Putamen (tissue), 1 donor: ENCODE results near the gene FRAS1.
"Not testable (repeated sequence)": the region's sequence is repeated elsewhere in the genome, so short reads cannot be mapped to it uniquely, and the experiment has no call there.

Experiments
- DNase-seq: peaks from one replicate; pipeline ENCODE4 v3.0.0-alpha.2; 2016; ENCODE audit warnings: low spot score

The FRAS1 gene

GRCh38 chr4:78057600-78058550, 752 bp downstream of the FRAS1 start:
- DNase-seq: peak; percentile 21

DNA sequence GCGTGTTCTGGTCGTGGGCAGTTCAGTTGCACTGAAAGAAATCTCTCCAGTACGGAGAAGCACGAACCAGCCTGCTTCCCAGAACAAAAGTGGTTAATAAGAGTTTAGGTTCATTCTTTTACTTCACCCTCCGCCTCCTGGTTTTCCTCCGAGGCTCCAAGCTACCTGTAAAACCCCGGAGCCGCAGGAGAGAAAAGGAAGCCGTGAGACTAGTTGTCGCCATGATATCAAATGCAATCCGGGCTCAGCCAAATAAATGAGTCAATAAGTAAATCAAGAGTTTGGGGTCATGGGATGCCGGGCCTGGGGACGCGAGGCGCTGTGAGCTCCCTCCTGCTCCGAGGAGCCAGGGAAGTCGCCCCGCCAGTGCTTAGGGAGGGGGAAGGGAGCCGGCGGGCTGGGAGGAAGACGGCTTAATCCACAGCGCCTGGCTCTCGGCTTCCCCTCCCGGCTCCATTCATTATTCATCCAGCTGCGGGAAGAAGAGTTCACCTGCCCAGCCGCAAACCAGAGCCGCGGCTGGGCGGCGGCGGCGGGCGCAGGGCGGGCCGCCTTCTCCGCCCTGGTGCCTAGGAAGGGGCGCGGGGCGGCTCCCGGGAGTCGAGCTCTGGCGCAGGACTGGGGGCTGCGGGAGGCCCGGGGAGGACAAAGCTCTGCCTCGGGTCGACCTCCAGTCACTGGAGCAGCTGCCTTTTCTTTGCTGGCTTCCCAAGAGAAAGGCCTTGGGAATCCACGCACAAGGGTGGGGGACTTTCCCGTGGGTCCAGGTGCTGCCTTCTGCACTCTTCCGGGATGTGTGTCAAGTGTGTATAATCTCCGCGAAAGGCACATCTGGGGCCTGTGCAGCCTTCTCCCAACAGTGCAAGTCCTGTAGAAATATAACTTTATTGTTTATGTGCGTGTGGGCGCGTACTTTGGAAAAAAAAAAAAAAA, 1.7 kb downstream of the FRAS1 start:
- DNase-seq: peak; percentile 26

DNA sequence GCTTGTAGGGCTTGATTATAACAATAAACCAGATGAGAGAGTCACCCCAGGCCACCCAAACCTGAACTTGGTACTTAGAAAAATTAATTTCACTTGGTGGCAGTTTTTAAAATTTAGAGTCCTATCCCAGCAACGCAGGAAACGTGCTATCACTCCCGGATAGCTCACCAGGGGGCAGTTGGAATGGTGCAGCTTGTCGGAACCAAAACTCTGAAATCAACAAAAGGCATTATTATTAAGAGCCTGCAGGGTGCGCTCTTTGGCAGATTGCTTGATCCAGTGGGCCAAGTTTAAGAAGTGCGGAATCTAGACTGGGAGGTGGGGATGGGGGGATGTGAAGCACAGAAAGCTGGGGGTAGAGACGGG, 2.4 kb downstream of the FRAS1 start:
- peak; percentile 70 for DNase-seq

- DNase-seq: no peak
Observed at GRCh38 chr4:78059938-78060337, 2.8 kb downstream of the FRAS1 start.

DNA sequence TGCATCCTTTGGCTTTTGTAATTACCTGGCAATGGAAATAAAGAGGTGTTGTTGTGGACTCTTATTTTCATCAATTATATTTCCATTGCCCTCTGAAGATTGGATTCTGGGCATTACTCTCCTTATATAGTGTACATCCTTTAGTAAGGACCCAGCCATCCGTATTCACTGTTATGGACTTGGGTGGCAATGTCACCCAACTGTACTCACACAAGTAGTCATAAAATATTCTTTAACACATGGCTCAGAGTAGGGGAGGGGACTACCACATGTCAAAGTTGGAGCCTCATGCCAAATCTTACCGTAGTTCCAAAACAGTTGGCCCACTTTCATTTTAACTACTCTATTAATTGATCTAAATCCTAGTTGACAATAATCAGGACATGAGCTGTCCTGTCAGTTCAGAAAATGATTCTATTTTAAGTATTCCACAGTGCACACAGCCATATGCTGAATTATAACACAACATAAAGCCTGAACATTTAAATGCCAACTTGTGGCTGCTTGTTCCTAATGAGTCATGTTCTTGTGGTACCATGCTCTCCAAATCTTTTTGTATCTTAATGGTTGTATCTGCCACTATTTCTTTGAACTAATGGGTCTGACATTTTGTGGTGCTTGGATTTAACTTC, 4.9 kb downstream of the FRAS1 start:
- no peak for DNase-seq

DNA sequence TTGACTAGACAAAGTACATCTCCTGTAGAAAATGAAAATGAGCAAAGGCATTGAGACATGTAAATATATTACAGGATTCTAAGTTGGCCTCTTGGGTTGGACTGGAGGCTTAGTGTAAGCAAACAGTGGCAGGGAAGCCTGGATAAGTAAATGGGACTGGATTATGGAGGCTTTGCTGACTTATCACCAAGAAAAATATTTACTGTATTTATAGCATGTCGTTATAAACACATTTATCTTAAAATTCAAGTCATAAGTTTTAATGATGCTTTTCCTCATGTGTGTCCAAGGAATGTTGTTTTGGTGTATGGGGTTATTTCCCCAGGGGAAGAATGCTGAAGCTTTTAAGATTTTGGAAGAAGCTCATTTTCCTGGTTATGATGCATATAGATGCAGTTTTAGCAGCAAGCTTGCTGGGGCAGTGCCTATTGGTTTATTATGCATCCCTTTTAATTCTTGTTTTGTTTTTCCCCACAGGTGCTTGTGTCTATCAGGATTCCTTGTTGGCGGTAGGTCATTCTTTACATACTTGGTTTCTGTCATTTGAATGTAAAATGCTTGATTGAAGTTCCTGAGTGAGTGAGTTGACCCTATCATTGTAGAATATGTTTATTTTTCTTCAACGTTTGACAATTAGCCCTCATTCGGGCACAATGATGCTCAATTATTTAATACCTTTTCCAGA, 8.5 kb downstream of the FRAS1 start:
- DNase-seq: no peak

DNA sequence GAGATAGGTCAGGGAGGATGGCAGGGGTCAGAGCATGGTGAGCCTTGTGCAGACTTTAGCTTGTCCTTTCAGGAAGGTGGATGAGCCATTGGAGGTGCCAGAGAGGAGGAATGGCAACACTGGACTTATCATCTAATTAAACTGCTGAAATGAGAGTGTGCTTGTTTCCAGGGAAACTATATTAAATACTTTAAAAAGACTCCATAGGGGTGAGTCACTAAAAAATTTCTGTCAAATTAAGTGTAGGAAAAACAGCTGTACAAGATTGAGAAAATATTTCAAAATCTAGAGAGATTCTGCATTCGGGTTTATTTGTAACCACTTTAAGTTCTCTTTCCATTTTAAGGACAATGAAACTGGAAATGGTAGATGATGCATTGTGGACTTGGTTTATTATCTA, 11.4 kb downstream of the FRAS1 start:
- no peak for DNase-seq

- no peak for DNase-seq
Observed at GRCh38 chr4:78069319-78069718, 12.2 kb downstream of the FRAS1 start.

DNA sequence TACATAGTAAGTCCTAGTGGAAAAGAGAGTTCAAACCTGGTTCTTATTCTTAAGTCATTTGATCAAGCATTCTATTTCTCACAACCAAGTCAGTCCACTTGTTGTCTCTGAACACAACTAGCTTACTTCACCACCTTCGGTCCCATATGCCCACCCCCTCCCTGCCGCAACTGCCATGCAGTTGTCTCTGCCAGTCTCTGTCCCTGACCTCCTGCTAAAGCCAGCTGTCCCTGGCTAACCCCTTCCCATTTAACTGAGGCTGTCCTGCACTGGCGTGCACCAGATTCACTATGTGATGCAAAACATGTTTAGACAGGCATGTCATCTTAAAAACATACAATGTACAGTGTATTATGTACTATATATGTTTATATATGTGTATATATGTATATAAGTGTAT, 12.7 kb downstream of the FRAS1 start:
- no peak for DNase-seq

GRCh38 chr4:78070731-78071282, 13.7 kb downstream of the FRAS1 start:
- DNase-seq: no peak

- no peak for DNase-seq
Observed at GRCh38 chr4:78074759-78075158, 17.6 kb downstream of the FRAS1 start.

DNA sequence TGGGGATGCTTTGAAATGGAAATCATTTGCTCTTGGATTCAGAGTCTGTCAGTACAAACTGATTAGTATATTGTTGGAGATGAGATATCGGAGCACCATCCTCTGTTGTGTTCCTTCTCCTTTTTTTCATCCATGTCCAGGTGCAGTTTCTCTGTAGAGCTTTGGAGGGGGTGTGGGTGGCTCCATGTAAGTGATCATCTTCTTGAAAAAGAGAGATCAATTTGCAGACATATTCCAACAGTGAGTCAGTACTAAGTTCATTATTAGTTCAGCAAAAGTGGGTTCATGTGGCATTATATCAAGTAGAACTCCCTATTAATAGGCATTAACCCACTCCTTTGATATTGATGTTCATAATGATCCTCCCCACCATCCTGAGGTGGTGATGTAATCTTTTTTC, 18.9 kb downstream of the FRAS1 start:
- DNase-seq: peak; percentile 59

DNA sequence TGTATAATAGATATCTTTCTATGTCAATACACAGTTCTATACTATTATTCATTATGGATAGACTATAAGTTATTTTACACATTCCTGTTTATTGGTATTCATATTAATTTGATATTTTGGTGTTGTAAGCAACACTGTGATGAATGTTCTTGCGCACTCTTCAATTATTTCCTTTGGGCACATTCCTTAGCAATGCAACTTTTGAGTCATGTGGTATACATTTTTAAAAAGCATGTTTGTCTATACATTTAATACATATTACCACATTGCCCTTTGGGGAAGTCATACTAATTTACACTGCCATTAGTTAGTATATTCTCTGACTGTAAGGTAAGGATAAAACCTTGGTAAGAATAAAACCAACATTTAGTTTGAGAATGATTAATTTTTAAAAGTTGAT, 21.0 kb downstream of the FRAS1 start:
- no peak for DNase-seq

- no peak for DNase-seq
Observed at GRCh38 chr4:78079726-78080430, 22.8 kb downstream of the FRAS1 start.

DNA sequence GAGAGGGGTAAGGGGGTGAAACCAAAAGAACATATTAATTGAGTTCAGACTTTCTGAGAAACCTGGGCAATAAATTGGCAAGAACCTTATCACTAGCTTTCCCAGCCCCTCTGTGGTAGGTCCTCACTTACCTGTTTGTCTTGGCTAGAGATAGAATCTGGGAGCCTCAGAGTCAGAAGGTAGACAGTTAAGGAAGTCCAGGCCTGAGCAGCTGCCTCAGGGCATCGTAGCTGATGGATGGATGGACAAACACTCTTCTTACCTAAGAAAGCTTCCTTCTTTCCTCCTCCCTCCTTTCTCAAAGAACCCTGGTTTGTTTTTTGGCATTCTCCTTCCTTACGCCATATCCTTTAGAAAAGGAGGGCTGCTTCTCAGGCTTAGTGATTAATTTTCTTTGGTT, 24.4 kb downstream of the FRAS1 start:
- no peak for DNase-seq

DNA sequence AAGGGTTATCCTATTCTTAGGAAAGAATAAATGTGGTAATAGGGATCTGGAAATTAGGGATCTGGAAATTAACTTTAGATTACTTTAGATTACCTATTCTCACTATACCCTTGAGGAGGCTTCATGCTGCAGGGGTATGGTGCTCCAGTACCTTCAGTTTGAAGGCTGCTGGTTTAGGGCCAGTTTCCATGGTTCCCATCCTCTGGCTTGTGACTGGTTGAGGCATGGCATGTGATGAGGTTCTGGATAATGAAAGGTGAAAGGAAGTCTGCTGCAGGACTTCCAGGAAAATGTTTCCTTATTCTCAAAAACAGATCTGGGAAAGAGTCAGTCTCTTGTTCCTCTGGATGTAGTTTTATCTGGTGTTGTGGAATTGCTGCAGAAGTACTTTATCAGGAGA, 25.9 kb downstream of the FRAS1 start:
- no peak for DNase-seq

DNA sequence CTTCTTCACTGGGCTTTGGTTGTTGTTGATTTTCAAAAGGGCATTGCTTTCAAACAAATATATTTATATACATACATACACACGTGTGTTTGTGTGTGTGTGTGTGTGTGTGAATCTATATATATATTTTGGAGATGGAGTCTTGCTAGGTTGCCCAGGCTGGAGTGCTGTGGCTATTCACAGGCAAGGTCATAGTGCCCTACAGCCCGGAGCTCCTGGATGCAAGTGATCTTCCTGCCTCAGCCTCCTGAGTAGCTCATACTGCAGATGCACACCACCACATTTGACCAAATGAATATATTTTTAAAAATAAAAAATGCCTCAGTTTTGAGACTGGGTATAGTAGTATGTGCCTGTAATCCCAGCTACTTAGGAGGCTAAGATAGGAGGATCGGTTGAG, 34.4 kb downstream of the FRAS1 start:
- DNase-seq: no peak

- not testable (repeated sequence) for DNase-seq
Observed at GRCh38 chr4:78092350-78092749, 35.2 kb downstream of the FRAS1 start.

GRCh38 chr4:78092850-78093249, 35.7 kb downstream of the FRAS1 start:
- DNase-seq: no peak

DNA sequence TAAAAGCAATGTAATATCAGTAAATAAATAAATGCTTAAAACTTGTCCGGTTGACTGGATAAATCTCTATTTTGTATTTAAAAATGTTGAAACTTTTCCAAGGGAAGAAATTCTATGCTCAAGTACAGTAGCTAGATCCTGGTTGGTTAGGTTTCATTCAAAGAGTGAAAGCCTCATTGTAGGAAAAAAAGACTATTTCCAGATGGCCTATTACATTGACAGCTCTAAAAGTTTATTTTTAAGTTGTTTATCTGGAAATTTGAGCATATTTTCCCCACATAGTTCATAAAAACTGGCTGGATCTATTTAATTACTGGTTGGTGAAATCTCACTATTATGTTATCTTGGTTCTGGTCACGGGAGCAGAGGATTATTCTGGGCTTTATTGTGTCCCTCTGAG, 38.0 kb downstream of the FRAS1 start:
- DNase-seq: no peak

- DNase-seq: no peak
Observed at GRCh38 chr4:78099058-78099457, 41.9 kb downstream of the FRAS1 start.
